H54 (cell line): ENCODE measurements around the gene DZIP1L.

Experiments
- DNase-seq: peaks from one replicate; pipeline ENCODE4 v3.0.0; 2011; ENCODE audit warnings: low spot score, mixed read lengths; ENCODE audit not compliant: insufficient read length
- FAIRE-seq: peaks from 3 replicates; lab custom pipeline; 2011; peaks lifted over from hg19 to GRCh38; lab: Jason Lieb, UNC
- POLR2A ChIP-seq: IDR thresholded peaks from 2 replicates; pipeline ENCODE4 v1.6.1; 2011; ENCODE audit warnings: low read depth, mild to moderate bottlenecking, low read length

The DZIP1L gene

GRCh38 chr3:138070006-138070405 is 45.4 kb downstream of the DZIP1L start:
- FAIRE-seq (no peak), DNase-seq (no peak)
- TF ChIP-seq POLR2A, result no peak

- no peak for TF ChIP-seq POLR2A
- peak; percentile 62 for FAIRE-seq
- peak; percentile 65 for DNase-seq
These were observed 46.7 kb downstream of the DZIP1L start for GRCh38 chr3:138068579-138069174.

GRCh38 chr3:138068046-138068445 is 47.4 kb downstream of the DZIP1L start:
- no peak for DNase-seq
- TF ChIP-seq POLR2A, result no peak
- FAIRE-seq, result no peak

- FAIRE-seq (no peak), DNase-seq (no peak)
- TF ChIP-seq POLR2A, result no peak
These were observed 48.4 kb downstream of the DZIP1L start for GRCh38 chr3:138066972-138067371.

GRCh38 chr3:138066383-138066782 is 49.0 kb downstream of the DZIP1L start:
- TF ChIP-seq POLR2A, result no peak
- no peak for FAIRE-seq
- no peak for DNase-seq

- TF ChIP-seq POLR2A, result no peak
- FAIRE-seq (no peak), DNase-seq (no peak)
These were observed 49.5 kb downstream of the DZIP1L start for GRCh38 chr3:138065949-138066348.

- DNase-seq (no peak), FAIRE-seq (no peak)
- TF ChIP-seq POLR2A, result no peak
These were observed 52.0 kb downstream of the DZIP1L start for GRCh38 chr3:138063416-138063815.

GRCh38 chr3:138062626-138063025 is 52.8 kb downstream of the DZIP1L start:
- no peak for FAIRE-seq
- no peak for DNase-seq

GRCh38 chr3:138062037-138062436 is 53.4 kb downstream of the DZIP1L start:
- DNase-seq, result no peak
- TF ChIP-seq POLR2A, result no peak
- FAIRE-seq, result no peak

More at GRCh38 chr3:138062626-138063025, 52.8 kb downstream of the DZIP1L start:
- TF ChIP-seq POLR2A, result no peak

- no peak for TF ChIP-seq POLR2A
- no peak for FAIRE-seq
- DNase-seq, result no peak
These were observed 54.6 kb downstream of the DZIP1L start for GRCh38 chr3:138060792-138061191.

- no peak for DNase-seq
- no peak for FAIRE-seq
- no peak for TF ChIP-seq POLR2A
These were observed 56.1 kb downstream of the DZIP1L start for GRCh38 chr3:138059261-138059660.

- TF ChIP-seq POLR2A, result no peak
- no peak for FAIRE-seq
These were observed 58.0 kb downstream of the DZIP1L start for GRCh38 chr3:138057384-138057783.

GRCh38 chr3:138054057-138054456 is 61.4 kb downstream of the DZIP1L start:
- no peak for DNase-seq
- no peak for FAIRE-seq
- no peak for TF ChIP-seq POLR2A

More at GRCh38 chr3:138057384-138057783, 58.0 kb downstream of the DZIP1L start:
- DNase-seq, result no peak

GRCh38 chr3:138051947-138052802 is 63.2 kb downstream of the DZIP1L start:
- no peak for TF ChIP-seq POLR2A
- DNase-seq (no peak), FAIRE-seq (no peak)
